T-helper 2 cell (primary cell): ENCODE measurements around the gene GPR22.

Source experiments
- DNase-seq, 5 experiments: peaks; one replicate each; pipeline versions ENCODE4 v3.0.0 to v3.0.0-alpha.2; 2012 to 2022

GPR22 gene

DNA sequence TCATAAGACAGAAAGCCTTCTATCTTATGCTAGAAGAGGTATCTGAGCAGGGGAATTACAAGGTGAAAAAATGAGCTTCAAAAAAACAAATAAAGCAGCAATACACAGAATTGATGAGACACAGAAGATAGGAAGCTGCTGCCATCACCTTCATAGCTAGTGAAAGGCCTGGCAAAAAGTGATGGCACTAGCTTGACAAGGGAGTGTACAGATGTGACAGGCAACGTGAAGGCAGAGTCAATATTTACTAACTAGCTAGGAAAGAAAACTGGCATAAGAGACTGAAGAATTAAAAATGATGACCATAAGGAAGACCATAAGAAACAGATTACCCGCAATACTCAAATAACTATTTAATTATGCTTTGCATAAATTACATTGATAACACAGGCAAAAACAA, 9.4 kb downstream of the GPR22 start:
- DNase-seq: no peak

DNA sequence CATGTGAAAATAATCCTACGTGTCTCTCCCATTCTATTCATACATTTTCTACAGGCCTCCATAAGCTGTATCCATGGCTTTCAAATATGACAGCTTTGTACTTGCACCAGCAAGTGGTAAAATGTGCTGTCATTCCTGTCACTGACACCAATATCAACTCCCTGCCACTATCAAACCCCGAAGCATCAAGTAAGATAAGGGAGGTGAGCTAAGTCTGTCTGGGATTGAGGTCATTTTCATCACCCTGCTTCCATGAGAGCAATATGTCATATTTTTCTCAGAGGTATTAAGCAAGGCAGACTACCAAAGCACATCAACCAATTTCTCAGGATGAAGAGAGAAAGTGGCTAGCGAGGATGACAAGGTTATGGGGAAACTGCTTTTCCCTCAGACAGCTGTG, 11.1 kb downstream of the GPR22 start:
- no peak for DNase-seq

DNA sequence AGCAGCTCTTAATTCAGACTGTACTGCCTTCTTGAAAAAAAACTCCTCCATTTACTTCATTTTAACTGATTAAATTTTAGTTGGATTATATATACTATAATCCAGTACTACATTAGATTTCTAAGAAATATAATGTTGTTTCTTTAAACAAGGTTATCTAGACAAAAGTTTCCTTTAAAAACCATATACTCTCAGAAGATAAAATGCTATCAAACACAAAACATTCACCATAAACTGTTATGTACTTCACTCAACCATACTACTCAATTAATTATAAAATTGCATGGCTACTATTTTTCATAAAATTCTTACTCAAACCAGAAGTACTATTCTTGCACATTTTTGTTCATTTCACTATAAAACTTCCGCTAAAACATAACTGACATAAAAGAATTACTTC, 12.7 kb downstream of the GPR22 start:
- no peak for DNase-seq

DNA sequence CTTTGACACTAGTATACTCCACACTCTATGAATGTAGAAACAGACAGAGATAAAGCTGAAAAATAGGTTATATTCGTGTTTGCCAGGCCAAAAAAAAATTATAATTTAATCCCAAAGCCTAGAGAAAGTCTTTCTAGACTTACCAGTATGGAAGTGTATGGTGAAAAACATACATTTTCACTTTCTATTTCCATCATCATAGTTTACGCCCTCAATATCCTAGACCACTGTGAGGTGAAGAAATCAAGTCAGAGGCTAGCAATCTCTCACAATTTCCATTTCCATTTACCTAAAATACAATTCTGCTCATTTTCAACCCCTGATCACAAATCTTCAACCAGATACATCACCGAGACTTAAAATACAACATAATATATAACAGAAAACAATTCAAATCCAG, 16.2 kb downstream of the GPR22 start:
- DNase-seq: peak in 1 of 5 experiments; percentile 9

DNA sequence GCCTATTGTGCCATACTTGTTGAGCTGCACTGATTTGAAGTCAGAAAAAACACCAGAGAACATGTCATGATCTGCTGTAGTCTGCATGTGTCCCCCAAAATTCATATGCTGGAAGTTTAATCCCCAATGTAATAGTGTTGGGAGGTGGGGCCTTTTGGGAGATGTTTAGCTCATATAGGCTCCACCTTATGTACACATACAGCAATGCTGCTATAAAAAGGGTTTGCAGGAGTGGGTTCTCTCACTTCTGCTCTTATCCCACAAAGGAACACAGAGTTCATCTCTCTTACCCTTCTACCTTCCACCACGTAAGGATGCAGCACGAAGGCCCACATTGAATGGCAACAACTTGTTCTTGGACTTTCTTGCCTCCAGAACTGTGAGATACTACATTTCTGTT, 23.0 kb downstream of the GPR22 start:
- no peak for DNase-seq

DNA sequence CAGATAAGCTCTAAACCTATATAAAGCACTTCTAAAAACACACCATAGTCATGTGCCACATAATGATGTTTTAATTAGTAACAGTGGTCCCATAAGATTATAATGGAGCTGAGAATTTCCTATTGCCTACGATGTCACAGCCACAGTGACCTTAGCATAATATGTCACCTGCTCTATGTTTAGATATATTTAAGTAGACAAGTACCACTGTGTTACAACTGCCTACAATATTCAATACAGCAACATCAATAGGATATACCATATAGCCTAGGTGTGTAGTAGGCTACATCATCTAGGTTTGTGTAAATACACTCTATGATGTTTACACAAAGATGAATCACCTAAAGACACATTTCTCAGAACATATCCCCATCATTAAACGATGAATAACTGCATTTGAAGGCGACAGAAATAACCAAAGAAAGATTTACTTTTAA, 24.5 kb downstream of the GPR22 start:
- DNase-seq: no peak

DNA sequence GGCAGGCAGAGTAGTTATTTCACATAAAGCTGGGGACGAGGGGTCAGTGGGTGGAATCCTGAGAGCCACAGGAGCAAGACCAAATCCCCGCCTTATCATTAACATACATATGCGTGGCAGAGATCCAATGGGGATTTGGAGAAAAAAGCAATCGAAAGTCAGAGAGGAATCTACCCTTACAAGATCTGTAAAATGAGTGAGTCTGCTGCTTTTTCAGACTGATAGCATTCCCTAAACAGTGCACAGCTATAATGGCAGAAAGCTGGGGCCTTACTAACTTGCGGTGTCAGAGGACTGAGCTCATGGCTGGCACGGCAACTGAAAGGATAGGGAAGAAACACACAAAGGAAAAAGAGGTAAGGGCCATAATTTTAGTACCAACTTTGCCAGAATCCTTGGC, 25.0 kb downstream of the GPR22 start:
- no peak for DNase-seq

DNA sequence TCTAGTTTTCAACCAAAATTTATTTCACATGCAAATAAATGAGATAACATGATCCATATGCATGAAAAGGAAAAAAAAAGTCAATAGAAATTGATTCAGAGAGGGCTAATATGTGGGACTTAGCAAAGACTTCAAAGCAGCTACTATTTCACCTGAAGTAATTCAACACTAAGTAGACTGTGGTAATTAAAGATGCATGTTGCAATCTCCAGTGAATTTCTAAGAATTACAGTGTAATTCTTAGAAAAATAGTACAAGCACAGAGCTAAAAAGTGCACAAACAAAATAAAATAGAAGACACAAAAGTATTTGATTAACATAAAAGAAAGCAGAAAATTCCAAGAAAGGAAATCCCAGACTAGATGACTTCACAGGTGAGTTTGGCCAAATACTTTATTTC, 25.7 kb downstream of the GPR22 start:
- DNase-seq: no peak

DNA sequence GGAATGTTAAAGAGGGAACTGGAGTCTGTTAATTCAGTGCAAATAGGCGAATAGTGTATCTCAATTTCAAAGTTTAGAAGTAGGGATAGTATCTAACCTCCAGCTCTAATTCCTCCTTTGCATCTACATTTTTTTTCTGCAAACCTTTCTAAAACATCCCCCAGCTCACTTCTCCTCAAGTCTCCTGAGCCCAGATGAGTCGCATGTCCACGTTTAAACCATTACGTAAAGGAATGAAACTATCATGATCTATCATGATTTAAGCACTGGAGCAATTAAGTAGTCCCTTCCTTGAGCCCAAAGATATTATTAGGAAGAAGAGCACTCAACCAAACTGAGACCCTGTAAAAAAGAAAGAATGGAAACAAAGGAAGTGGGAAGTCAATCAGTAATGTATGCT, 29.9 kb downstream of the GPR22 start:
- no peak for DNase-seq

DNA sequence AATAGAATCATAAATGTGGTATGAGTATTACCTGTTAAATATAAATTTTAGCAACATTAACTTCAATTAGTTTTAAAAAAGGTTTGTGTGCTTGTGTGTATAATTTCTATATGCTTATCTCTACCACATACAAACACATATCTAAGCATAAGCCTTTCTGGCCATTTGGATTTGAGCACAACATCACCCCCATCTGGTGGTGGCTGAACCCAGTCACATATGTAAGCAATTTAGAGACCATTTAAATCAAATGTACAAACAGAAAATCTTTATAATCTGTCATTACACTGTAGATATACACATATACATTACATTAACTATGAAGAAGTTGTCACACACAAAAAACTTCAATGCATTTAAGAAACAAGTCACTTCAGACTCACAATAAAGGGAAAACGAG, 31.7 kb downstream of the GPR22 start:
- peak in 1 of 5 experiments; percentile 50 for DNase-seq

DNA sequence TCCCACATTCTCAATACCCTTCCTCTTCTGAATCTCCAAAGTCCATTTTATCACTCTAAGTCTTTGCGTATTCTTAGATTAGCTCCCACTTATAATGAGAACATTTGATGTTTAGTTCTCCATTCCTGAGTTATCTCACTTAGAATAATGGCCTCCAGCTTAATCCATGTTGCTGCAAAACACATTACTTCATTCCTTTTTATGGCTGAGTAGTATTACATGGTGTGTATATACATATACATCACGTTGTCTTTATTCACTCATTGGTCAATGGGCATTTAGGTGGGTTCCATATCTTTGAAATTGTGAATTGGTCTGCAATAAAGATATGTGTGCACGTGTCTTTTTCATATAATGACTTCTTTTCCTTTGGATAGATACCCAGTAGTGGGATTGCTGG, 32.3 kb downstream of the GPR22 start:
- DNase-seq: no peak

DNA sequence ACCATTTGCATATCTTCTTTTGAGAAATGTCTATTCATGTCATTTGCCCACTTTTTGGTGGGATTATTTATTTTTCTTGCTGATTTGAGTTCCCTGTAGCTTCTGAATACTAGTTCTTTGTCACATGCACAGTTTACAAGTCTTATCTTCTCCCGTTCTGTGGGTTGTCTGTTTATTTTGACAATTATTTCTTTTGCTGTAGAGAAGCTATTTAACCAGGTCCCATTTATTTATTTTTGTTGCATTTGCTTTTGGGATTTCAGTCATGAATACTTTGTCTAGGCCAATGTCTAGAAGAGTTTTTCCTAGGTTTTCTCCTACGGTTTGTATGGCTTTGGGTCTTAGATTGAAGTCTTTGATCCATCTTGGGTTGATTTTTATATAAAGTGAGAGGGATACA, 32.9 kb downstream of the GPR22 start:
- DNase-seq: no peak

DNA sequence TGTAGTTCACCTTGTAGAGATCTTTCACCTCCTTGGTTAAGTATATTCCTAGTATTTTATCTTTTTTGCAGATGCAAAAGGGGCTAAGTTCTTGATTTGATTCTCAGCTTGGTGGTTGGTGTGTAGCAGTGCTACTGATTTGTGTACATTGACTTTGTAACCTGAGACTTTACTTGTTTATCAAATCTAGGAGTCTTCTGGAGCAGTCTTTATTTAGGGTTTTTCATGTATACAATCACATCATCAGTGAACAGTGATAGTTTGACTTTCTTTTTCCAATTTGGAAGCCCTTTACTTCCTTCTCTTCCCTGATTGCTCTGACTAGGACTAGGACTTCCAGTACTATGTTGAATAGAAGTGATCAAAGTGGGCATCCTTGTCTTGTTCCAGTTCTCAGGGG, 33.8 kb downstream of the GPR22 start:
- DNase-seq: no peak

DNA sequence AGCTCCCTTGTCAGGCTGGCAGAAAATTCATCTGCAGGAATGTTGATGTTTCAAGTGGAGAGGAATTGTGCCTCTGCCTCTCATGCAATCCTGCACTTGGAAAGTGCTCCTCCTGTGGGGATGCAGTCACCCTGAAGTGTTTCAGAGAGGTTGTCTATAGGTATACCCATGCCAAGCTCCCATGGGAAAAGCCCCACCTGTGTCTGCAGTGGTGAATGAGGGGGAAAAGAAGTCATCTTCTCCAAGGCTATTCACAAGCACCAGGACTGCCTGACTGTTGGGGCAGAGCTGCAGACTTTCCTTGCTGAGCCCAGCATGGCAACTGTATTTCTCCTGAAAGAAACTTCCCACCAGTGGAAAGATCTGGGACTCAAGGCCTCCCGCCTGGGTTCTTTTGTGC, 35.5 kb downstream of the GPR22 start:
- DNase-seq: no peak

DNA sequence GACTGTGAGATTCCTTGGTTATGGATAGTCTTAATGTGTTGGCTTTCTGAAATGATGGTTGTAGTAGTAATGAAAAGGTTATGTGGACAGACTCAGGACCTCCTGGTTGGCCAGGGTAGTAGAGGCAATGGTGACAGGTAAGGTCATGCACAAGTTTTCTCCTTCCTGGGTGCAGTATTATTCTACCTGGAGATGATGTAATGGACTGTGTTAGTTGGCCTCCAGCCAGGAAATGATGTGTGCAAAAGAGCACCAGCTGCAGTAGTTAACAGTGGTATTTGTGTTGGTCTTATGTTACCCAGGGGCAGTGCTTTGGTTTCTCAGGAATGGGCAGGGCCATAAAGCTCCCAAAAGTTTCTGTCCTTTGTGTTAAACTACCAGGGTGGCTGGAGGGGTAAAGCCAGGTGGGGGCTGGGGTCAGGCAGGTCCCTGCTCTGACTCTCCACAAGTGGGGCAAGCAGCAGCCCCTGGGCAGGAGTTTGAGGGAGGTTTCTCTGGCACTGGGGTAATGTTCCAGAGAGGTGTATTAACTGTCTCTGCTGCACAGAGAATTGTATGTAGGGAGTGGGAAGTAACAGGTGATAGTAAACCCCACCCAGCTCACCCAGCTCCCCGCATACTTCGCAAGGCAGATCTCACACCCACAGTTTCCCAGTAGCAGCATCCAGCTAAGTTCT, 36.3 kb downstream of the GPR22 start:
- DNase-seq: peak in 1 of 5 experiments; percentile 30

DNA sequence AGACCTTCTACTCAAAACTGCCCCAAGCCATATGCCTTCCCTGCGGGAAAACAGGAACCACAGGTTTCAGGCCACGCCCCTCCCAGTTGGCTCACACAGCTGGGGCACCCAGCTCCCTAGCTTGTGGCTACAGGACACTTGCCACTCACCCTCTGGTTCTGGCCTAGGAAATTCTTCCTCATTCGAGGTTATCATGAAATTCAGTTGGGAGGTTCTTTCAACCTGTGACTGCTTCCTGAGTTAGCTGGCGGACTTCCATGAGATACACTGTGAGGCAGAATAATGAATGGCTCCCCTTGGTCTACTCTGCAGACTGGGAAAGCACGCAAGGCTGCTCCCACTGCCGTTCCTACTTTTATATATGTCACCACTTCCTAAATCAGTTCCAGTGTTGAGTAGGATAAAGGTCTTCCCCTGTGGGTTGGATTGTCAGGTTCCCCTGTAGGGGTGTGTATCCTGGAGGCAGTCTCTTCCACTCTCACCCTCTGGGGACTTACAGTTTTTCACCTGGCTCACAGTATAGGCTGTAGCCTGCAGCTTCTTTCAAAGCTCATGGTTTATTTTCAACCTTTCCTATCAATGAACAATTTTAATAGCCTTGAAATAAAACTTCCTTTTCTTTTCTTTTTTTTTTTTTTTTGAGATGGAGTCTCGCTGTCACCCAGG, 37.0 kb downstream of the GPR22 start:
- no peak for DNase-seq
